Fibroblast of skin of abdomen (primary cell): Measurements from ENCODE around the gene SLC28A3.

Experiments
- DNase-seq: peaks from one replicate; pipeline ENCODE4 v3.0.0-alpha.2; 2013

SLC28A3 gene

DNA sequence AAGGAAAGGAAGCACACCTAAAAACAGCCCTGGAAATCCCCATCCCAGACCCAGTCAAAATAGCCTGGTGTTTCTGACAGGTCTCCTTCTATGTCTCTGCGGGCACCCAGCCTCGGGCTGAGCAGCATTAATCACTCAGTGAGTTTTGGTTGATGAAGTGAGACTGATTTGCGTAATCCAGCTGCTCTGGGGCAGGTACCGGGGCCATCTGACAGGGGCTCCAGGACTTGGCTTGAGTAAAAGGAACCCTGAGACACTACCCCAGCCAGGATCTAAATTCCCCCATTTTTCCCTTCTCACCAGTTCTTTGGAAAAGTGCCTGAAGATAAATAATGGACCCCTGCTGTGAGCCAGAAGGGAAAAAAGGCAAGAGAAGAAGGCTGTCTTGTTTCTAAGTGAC lies 596 bp downstream of the SLC28A3 start:
- no peak for DNase-seq

DNA sequence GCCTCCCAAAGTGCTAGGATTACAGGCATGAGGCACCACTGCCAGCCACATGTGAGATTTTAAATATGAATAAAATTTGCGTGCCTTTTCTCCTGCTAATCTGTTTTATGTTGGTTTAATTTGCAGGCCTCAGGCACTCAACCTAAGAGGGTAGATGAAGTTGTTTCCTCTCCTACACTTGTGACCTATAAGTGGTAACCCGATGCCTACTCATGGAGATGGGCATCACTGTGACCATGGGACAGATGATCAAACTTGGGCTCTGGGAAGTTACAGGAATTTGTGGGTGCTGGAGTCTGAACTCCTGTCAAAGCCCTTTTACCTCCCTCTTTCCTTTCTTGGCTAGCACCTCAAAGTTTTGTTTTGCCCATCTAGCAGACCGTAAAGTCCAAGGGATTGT lies 1.1 kb downstream of the SLC28A3 start:
- DNase-seq, result no peak

DNA sequence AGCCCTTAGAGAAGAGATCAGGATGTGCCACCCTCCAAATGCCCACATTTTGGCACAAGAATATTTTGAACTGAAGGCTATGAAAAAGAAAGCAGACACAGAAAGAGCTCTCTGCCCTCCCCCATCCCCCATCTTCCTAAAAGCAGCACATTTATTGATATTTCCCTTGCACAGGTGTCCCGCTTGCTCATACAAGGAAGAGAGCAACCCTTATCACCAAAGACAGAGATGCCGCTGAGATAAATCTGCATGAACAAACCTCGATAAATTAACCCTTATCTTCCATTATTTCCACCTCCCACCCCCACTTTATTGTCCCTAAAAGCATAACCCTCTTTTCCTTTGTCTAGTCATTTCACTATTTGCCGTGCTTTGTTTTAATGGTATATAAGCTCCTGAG lies 1.8 kb downstream of the SLC28A3 start:
- DNase-seq, result no peak

DNA sequence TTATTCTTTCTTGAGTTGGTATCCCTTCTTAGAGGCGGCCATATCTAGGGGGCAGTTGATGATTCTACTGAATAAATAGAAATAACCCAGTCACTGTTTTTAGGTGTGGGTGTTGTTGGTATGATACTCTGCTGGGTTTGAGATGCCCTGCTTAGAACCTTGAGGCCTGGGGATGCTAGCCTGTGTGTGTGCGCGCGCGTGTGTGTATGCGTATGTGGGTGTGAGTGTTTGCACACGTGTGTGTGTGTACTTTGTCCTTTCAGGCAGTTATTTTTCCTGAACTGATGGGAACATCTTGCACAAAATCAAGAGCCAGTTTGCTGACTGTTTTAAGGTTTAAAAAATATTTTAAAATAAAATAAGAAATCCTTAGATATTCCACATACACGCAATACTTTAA lies 3.3 kb downstream of the SLC28A3 start:
- DNase-seq, result no peak

DNA sequence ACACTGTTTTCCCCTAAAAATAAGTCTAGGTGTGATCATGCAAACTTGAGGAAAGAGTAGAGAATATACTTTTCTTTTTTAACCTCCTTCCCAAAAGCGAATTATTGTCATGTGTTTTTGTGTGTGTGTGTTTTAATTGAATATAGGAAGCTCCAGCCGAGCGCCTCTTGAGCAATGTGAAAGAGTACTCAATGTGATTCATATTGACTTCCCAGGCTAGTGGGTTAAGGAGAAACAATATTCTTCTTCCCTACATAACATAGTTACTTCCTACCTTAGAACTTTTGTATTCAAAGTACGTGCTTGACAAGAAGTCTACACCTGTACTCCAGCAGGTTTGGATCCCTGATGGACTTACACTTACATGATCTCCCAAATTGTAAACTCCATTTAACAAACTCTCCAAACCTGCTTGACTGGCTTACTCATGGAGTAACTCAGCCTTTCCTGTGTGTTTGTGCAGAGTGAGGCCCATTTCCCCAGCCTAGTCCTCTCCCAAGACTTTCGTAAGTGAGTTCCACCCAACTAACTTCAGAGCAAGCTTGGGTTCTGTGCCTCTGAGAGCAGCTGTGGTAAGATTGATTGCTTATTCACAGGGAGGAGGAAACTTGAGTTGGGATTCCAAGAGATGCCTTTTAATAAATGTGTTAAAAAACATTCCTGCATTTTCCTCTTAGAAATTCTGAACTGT lies 9.3 kb downstream of the SLC28A3 start:
- peak; percentile 7 for DNase-seq

DNA sequence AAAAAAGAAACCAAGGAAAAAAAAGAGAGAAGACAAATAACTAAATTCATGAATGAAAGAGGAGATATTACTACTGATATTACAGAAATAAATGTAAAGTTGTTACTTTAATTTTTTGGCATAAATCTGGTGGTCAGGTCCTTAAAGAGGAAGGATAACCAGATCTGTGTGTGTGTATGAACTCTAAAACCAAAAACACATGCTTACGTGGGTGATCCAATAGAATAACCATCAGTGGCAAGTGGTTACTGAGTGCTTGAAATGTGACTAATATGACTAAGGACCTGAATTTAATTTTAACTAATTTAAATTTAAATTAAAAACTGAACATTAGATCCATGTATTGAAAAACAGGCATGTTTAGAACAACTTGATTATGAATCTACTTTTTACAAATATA lies 10.3 kb downstream of the SLC28A3 start:
- DNase-seq, result no peak

DNA sequence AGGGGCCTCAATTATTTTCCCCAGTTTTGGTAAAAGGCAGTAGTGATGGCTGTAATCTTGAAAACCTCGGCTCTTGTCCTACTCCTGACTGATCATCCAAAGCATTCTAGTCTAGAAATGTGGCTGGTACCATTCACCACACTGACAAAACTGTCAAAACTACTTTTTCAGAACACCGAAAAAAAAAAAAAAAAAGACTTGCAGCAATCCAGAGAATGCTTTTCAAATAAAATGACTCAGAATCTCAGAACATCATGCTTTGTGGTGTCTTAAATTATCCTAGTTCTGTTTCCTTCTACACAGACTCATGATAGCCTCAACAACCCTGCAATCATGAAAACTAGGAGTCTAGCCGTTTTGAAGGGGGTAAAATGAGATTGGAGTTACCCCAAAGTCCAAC lies 13.4 kb downstream of the SLC28A3 start:
- DNase-seq, result no peak

DNA sequence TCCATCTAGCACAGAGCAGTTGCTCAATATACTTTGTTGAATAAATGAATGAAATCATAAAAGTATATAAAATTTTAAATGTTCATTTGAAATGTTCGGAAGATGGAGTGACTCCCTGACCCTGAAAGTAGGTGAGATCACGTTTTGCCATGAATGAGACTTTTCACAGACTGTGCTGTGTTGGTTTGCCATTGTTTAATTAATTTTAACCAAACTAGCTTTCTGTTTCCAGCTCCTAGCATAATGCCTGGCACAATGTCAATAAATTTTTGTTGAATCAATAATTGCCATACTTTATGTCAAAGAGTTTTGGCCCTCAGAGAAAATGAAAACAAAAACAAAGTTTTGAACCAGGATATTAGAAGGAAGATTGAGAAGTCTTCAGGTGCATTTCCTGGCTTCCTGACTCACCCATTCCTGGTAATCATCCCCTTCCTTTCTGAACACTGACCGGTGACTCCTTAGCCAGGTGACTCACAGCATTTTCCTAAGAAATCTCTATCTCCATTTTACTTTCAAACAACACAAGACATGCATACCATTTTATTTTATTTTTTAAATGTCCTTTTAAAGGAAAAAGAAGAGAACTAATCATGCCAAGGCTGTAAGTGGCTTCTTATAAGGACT lies 15.1 kb downstream of the SLC28A3 start:
- DNase-seq, result no peak

DNA sequence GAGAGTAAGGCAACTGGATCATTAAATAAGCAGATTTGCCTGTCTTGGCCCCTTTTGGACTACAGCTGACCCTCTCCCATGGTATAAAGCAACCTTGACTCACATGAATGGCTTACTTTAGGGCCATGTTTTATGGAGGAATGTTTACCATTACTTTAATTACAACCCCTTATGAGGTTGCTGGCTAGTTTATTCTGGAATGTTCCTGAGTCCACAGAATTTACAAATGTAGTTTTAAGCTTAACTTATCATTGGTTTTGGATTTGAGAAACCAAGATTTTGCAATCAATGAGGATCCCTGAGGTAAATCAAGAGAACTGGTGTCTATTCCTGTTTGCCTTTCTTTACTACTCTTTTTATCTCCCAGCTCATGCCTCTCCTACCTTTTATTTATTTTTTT lies 15.7 kb downstream of the SLC28A3 start:
- DNase-seq, result no peak

DNA sequence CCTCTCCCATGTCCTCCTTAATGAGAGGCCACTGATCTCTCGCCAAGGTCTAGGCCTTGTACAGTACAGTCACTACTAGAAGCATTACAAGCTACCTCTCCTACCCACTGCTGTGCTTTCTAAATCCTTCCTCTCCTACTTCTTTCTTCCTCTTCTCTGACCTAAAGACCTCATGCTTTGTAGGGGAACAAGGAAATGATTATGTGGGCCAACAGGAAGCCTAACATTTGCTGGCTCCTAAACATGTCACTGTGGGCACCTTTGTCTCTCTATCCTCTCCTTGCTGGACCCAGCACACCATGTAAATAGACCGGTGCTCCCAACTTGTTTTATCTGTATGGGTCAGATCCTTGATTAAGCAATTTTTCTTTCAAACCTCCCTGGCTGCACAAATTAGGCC lies 16.7 kb downstream of the SLC28A3 start:
- DNase-seq, result no peak

DNA sequence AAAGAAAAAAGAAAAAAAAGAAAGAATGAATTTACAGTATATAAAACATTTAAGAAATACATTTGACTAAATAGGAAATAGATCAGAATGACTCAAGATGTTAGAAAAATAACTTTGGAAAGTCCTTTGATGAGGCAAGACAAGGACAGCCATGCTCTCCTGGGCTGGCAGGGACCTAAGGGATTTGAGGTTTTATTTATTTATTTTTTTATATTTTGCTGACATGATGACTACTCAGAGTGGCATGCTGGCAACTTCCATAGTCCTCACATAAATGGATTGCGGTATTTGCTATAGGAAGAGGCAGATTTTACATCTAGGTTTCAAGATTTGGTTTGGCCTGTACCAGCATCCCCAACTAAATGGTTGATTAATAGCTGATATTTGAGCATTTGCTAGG lies 17.7 kb downstream of the SLC28A3 start:
- DNase-seq, result peak; percentile 76

DNA sequence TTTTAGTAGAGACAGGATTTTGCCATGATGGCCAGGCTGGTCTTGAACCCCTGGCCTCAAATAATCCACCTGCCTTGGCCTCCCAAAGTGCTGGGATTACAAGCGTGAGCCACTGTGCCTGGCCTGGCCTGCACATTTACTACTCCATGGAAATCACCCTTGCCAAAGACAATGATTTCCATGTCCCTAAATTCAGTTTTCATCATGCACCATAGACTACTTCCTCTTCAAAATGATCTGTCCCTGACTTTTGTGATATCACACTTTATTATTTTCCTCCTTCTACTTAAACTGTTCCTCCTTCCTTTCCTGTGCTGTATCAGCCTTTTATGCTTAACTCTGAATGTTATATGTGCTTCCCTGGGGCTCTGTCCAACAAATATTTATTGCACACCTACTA lies 20.3 kb downstream of the SLC28A3 start:
- no peak for DNase-seq

DNA sequence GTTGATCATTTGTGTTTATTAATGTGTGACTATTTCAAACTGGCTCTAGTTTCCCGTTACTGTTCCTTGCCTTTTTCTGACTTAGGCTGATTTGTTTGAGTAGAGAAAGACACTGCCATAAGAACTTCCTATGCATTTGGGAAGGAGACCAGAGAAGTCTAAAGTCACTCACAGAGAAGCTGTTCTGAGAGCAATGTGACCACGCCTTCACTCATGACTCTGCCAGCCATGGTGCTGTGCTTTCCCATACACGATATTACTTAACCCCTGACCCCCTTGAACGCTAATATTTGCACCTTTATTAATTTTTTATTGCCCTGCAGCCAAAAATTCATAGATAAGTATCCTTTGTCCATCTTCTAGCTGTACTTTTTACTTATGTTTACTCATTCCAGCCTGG lies 20.9 kb downstream of the SLC28A3 start:
- no peak for DNase-seq

DNA sequence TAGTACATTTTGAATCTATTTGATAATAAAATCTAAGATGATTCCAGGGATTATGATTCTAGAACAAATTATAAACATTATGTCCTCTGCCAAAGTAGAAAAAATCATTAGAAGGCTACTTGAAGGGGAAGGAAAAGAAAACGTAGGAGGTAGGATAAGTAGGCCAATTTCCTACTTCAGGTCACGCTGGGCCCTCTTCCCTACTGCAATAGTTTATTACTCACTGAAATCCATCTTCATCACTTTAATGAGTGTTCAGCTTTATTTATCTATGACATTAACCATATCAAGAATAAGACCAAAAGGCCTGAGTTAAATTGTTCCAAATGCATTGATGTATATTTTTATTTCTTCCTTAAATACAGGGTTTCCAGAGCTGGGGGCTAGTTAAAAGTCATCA lies 21.6 kb downstream of the SLC28A3 start:
- DNase-seq, result no peak

DNA sequence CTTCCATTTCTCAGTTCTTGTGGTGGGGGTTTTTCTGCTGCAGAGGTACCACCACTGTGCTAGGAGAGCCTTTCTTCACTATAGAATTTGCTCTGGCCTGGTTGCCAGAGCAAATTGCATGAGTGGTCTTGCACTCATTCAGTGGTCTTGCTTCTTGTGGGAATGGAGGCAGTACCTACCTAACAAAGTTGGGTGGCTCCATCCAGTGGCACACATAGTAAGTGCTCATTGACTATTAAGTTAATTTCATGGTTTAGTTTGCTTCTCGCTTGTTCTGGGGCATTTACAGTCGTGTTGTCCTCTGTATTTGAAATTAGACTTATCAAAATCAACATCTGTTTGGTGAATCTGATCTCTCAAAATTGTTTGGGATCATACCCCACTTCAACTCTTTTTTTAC lies 23.0 kb downstream of the SLC28A3 start:
- no peak for DNase-seq

DNA sequence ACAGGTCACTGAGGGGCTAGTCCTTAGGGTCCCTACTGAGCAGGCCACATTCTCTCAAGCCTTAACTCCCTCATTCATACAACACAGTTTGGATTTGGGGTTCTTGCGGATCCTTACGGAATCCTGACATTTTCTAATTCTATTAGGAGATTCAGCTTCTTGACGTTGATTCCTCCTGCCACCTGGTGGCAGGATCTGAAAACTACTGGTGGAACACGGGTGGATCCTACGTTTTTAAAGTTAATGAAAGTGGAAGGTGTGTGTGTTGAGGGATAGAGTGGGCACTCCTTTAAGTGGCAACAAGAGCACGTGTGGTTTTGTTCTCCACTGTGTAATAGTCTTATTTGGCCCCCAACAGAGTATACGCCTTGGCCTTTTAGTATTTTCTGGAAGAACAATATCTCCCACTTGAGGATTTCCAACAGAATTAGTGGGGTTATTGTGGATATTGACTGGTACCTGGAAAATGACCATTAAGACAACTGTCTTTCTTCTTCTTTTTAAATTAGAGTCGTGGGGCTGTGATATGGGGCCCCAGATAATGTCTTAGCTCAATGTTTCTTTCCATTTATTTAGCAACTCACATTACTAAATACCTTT lies 25.2 kb downstream of the SLC28A3 start:
- peak; percentile 60 for DNase-seq

DNA sequence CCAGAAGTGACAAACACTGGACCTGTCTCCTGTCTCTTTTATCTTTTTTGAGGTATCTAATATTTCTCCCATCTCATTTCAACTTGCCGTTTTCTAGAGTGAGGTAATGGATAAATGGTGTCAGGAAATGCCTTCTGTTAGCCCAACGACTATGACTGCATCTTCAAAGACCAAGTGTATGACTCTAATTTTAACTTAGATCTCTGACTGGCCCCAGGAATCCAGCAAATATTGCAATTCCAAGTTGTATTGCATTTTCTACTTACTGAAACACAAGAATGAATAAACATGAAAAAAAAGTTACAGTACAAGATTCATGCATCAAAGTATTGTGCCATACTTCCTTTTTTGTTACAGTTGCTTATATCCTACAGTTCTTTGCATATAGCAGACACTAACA lies 26.3 kb downstream of the SLC28A3 start:
- DNase-seq, result no peak

DNA sequence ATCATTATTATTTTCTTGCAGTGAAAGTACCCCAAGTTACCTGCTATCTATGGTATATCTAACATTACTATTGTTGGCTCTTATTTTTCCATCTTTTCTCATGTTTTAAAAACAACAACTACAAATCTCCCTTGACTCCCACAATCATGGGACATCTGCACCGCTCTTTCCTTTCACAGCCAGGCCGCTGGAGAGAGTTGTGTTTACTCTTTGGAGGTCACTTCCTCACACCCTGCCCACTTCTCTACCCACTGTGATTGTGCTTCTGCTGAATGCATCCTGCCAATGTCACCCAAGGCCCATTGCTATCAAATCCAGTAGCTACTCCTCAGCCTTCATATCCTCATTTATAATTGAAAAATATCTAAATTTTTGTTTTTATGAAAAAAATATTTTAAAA lies 29.7 kb downstream of the SLC28A3 start:
- no peak for DNase-seq

DNA sequence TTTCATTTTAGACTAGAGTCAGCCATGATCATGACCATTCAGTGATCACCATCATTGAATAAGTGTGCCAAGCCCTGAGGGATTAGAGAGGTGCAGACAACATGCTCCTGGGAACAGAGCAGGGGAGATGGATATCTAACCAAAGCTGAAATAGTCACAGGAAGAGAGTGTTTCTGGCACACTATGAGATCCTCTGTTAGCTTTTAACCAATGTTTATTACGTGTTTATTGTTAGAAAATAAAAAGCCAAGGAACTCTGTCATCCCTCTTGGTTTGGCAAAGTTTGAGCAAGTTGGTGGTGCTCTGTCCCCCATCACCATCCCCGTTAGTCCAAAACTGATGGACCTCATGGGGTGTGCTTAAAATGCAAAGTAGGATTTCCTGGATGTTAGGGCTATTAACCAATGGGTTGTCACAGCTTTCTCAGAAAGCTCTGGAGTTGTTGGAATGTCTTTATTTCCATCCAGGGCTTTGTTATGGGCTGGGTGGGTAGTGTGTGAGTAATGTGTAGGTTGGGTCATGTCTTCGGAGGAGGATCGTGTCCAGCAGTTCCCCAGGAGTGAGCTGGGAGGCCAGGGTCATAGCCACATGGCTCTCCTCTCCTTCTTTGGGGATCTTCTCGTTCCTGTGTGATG lies 34.9 kb downstream of the SLC28A3 start:
- DNase-seq, result no peak

DNA sequence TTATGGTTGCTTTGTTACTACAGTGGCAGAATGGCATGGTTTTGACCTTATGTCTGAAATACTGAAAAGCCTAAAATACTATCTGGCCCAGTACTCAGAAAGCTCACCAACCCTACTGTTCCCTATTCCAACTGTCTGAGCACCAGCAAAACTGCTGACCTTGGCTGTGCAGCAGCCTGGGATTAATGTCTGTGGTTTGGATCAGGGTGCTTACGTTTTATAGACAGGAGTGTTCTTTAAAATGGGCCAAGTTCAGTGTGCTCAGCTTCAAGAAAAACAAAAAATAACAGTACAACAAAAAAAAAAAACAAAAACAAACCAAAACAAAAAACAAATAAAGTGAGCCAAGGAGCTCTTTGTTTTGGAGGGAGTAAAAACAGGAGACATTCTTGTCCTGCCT lies 36.4 kb downstream of the SLC28A3 start:
- DNase-seq, result no peak

DNA sequence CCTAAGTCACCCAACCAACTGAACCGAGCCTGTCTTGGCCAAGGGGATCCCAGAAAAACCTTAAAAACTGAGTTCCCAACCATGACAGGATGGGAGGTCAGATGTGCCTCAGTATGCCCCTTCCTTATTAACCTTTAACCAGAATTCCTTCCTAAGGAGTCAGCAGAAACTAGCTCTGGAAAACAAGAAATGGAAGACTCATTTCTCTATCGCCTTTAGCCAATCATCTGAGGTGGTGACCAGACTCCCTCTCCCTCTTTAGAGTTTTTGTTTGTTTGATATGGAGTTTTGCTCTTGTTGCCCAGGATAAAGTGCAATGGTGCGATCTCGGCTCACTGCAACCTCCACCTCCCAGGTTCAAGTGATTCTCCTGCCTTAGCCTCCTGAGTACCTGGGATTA lies 37.5 kb downstream of the SLC28A3 start:
- no peak for DNase-seq

DNA sequence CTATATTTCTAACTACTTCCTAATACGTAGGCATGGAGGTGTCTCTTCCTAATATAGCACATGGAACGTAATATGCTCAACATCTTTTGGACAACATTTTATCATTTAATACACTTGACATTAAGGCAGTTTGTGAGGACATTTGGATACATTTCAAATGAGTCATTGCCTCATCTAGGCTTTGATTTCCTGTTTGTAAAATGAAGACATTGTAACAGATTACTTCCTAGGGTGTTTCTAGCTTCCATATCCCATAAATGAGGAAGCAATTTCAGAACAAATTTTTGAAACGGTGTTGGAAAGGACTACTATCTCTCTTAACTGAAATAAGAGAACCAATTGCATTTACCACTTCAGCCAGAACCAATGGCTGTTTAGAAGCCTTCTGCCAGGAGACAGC lies 38.7 kb downstream of the SLC28A3 start:
- DNase-seq, result peak; percentile 40

DNA sequence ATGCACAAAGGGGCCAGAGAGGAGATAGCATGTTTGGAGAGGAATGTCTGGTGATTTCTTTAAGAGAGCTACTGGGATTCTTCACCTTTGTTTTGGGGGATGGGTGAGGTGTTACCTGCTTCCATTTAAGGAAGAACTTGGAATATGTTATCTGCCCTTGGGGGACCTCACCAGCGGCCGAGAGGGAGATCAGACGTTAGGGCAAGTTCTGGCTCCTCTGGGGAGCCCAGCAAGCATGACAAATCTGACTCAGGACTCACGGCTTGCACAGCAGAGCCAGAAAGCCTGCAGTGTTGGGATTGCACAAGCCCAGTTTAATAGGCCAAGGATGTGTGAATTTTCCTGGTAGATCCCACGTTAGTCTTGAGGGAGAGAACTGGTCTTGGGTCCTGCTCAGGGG lies 40.3 kb downstream of the SLC28A3 start:
- DNase-seq, result peak; percentile 40
